Pancreas (tissue), 10 donors: Measurements from ENCODE around the gene EFHD1. TPM values are rescaled to one million over a fixed set of nuclear protein-coding genes. Genes with fewer than 3 reads are reported as not detected.

Source experiments
- ATAC-seq, 4 donors: fragments of 200-7000 bp; cut with Tn5 transposase; one replicate each; pipeline versions ENCODE4 v1.8.0 to v1.9.1; 2020; ENCODE audit warnings: mild to moderate bottlenecking in 4 of 4, moderate library complexity in 4 of 4
- DNase-seq, 6 donors: peaks; one replicate each; pipeline ENCODE4 v3.0.0-alpha.2; 2020
- FAIRE-seq: peaks from 2 replicates; lab custom pipeline; 2012; peaks lifted over from hg19 to GRCh38; lab: Jason Lieb, UNC
- H3K27ac ChIP-seq, 4 donors: fragments of 200-600 bp; sonication (generic); 1 replicate in 3 of 4; 2 replicates in 1 of 4; pipeline versions ENCODE4 v1.5.0 to v1.8.0; 2020
- H3K27me3 ChIP-seq, 4 donors: fragments of 200-600 bp; one replicate each; pipeline ENCODE4 v1.8.0; 2021
- H3K36me3 ChIP-seq, 3 donors: fragments of 200-600 bp; sonication (generic) in 1 of 3; one replicate each; pipeline versions ENCODE4 v1.5.0 to v1.8.0; 2020 to 2021
- H3K4me1 ChIP-seq, 3 donors: fragments of 200-600 bp; one replicate each; pipeline ENCODE4 v1.8.0; 2021
- H3K4me3 ChIP-seq, 4 donors: fragments of 200-600 bp; sonication (generic) in 2 of 4; one replicate each; pipeline versions ENCODE4 v1.5.0 to v1.8.0; 2020 to 2021
- H3K9me3 ChIP-seq, 4 donors: fragments of 200-600 bp; one replicate each; pipeline ENCODE4 v1.8.0; 2021
- WGBS, 2 donors: extraction: QIAGEN DNeasy Blood & Tissue Kit; methylation state at CpG; one replicate each; pipeline ENCODE4 v1.1.7; 2013; 5-methylcytosine and 5-hydroxymethylcytosine counted together
- intact Hi-C, 3 donors: fragments of 100-400 bp; cut with DNase I; formaldehyde crosslinking; loops; one replicate each; pipeline versions ENCODE4 v1.11.1 to v1.14.2; 2022
- polyA plus RNA-seq, 2 donors: library from polyadenylated mRNA; stranded (reverse); fragments of 200-250 nt; gene quantifications; one replicate each; pipeline ENCODE4 v1.2.3, GENCODE V29; 2013
- total RNA-seq, 6 donors: library from RNA; stranded (reverse); fragmentation: NEBNext Ultra II Directional in 4 of 6; extraction: Animal tissue kit (Norgen Biotek cat#: 25700) in 4 of 6; gene quantifications; one replicate each; pipeline versions ENCODE4 v1.2.1 to v1.2.4, GENCODE V29; 2021 to 2023
- TF ChIP-seq, protein P1 (sequence below), 4 donors: fragments of 200-600 bp; sonication (generic) in 3 of 4; IDR thresholded peaks; one replicate each; pipeline versions ENCODE4 v1.5.0 to v1.8.0; 2021; ENCODE audit warnings: antibody characterized with exemption in 4 of 4
- donor health status: healthy with polysubstance abuse.
- donor health status: DM: no; HTN: no; CAD: no; lungs with moderate emphysema.
- donor health status: DM: no; HTN: no; CAD: no.
- donor health status: control.
- donor health status: control.
- donor health status: Bipolar disorder and iron deficiency.
- donor health status: DM: yes; HTN: yes; CAD: no.
- donor health status: DM: no; HTN: no; CAD: no.
- donor health status: DM: no; HTN: no; CAD: no.
- donor health status: DM: yes; HTN: yes; CAD: no.

The EFHD1 gene
- total and polyA plus RNA-seq, 8 donors, result 0.31 to 4.8 (median 1.3) TPM

- Histone ChIP-seq H3K4me1 (no peaks in the 10 kb centered on the region), H3K27ac (no peak overlapping the region), H3K36me3 (no peaks in the 10 kb centered on the region), H3K27me3 (no peaks in the 10 kb centered on the region), H3K4me3 (no peak overlapping the region), H3K9me3 (no peaks in the 10 kb centered on the region)
- intact Hi-C loops, result no loop called here
- ATAC-seq, result no peak
- no peak for DNase-seq
- TF ChIP-seq, protein P1, sequence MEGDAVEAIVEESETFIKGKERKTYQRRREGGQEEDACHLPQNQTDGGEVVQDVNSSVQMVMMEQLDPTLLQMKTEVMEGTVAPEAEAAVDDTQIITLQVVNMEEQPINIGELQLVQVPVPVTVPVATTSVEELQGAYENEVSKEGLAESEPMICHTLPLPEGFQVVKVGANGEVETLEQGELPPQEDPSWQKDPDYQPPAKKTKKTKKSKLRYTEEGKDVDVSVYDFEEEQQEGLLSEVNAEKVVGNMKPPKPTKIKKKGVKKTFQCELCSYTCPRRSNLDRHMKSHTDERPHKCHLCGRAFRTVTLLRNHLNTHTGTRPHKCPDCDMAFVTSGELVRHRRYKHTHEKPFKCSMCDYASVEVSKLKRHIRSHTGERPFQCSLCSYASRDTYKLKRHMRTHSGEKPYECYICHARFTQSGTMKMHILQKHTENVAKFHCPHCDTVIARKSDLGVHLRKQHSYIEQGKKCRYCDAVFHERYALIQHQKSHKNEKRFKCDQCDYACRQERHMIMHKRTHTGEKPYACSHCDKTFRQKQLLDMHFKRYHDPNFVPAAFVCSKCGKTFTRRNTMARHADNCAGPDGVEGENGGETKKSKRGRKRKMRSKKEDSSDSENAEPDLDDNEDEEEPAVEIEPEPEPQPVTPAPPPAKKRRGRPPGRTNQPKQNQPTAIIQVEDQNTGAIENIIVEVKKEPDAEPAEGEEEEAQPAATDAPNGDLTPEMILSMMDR (IDR thresholded peaks at IDR 0.05), result no peak
- FAIRE-seq, result no peak
- 75 to 91% methylated on average over 7 of the region's 7 CpGs for WGBS, 2 donors
Observed at GRCh38 chr2:232597362-232598079, 35.9 kb upstream of the EFHD1 start.

DNA sequence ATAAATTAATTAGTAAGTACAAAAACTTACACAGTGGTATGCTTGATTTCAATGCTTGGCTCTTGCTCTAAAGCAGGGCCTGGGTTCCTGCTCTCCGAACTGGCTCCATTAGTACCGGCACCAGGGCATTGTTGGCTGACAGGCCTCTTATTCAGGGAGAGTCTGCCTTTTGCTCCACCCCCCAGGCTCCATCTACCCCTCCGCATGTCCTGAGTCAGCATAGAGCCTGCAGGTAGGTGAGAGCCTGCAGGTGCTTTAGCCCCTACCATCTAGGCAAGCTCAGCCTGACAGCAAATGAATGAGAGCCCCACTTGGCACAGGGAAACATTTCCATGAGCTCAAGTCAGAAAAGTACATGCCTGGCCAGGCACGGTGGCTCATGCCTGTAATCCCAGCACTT is 35.1 kb upstream of the EFHD1 start:
- no peaks in the 10 kb centered on the region for H3K4me1 ChIP-seq
- no peaks in the 10 kb centered on the region for H3K27me3 ChIP-seq
- no peaks in the 10 kb centered on the region for H3K36me3 ChIP-seq
- no peak for ATAC-seq
- H3K4me3 ChIP-seq, result no peak overlapping the region
- DNase-seq, result no peak
- FAIRE-seq, result no peak
- H3K27ac ChIP-seq, result no peak overlapping the region
- TF ChIP-seq, protein P1 (IDR thresholded peaks at IDR 0.05), result no peak
- WGBS, 2 donors, result 87 to 92% methylated on average over 4 of the region's 4 CpGs
- H3K9me3 ChIP-seq, result no peaks in the 10 kb centered on the region
- intact Hi-C loops, result no loop called here

GRCh38 chr2:232600053-232600773 is 33.2 kb upstream of the EFHD1 start:
- Histone ChIP-seq H3K4me1 (no peaks in the 10 kb centered on the region), H3K27ac (no peak overlapping the region), H3K36me3 (no peaks in the 10 kb centered on the region), H3K4me3 (no peak overlapping the region), H3K9me3 (no peaks in the 10 kb centered on the region), H3K27me3 (no peaks in the 10 kb centered on the region)
- no peak for ATAC-seq
- TF ChIP-seq, protein P1 (IDR thresholded peaks at IDR 0.05), result no peak
- no peak for FAIRE-seq
- DNase-seq, result no peak
- intact Hi-C loops, result no loop called here
- 76 to 87% methylated on average over 17 of the region's 17 CpGs for WGBS, 2 donors

DNA sequence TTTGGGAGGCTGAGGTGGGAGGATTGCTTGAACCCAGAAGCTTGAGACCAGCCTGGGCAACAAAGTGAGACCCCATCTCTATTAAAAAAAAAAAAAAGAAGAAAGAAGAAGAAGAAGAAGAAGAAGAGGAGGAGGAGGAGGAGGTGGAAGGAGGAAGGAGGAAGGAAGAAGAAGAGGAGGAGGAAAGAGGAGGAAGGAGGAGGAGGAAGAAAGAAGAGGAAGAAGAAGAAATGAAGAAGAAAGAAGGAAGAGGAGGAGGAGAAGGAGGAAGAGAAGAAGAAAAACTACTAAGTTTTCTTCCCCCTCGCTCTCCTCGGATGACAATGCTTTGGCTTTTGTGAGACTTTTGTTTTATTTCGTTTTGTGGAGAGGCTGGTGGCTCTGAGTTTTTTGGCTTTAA is 30.1 kb upstream of the EFHD1 start:
- Histone ChIP-seq H3K4me1 (no peaks in the 10 kb centered on the region), H3K27me3 (no peaks in the 10 kb centered on the region), H3K36me3 (no peaks in the 10 kb centered on the region), H3K4me3 (no peak overlapping the region), H3K9me3 (no peaks in the 10 kb centered on the region), H3K27ac (no peak overlapping the region)
- TF ChIP-seq, protein P1 (IDR thresholded peaks at IDR 0.05), result no peak
- FAIRE-seq (no peak), ATAC-seq (no peak), DNase-seq (no peak)
- WGBS, 2 donors, result 51 to 69% methylated on average over 3 of the region's 3 CpGs
- intact Hi-C loops, result no loop called here

GRCh38 chr2:232604535-232604934 is 28.9 kb upstream of the EFHD1 start:
- Histone ChIP-seq H3K27me3 (no peaks in the 10 kb centered on the region), H3K27ac (no peak overlapping the region), H3K36me3 (no peaks in the 10 kb centered on the region), H3K9me3 (no peaks in the 10 kb centered on the region), H3K4me1 (no peaks in the 10 kb centered on the region), H3K4me3 (no peak overlapping the region)
- intact Hi-C loops, result no loop called here
- 90 to 91% methylated on average over 10 of the region's 10 CpGs for WGBS, 2 donors
- DNase-seq, result no peak
- no peak for FAIRE-seq
- no peak for ATAC-seq
- TF ChIP-seq, protein P1 (IDR thresholded peaks at IDR 0.05), result no peak
